ENCODE data around the gene ANKS1B. TPM values are rescaled to one million over a fixed set of nuclear protein-coding genes. Genes with fewer than 3 reads are reported as not detected.
A peak's percentile ranks its signal among the peaks of the same experiment; 100 is the strongest.
"Not testable (repeated sequence)": the region's sequence is repeated elsewhere in the genome, so short reads cannot be mapped to it uniquely, and the experiment has no call there.

ANKS1B gene
- total RNA-seq, 1 donor from 2014 or later = 11.3 TPM

DNA sequence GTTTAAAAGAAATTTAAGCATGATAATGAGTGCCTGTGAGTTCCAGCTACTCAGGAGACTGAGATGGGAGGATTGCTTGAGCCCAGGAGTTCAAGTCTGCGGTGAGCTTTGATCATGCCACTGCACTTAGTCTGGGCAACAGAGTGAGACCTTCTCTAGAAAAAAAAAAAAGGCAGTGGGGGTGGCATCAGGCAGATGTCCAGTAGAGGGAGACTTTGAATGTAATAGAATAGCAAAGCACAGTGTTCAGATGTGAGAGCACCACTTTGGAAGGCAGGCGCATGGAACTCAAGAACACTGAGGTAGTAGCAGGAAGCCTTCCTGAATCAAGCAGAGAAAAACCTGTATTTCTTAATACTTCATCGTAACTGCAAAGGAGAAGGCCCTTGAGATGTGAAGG is 731.7 kb downstream of the ANKS1B start:
- H3K27ac Mint-ChIP-seq (ENCODE audit: unreplicated experiment) = no peak overlapping the region
- no peak for DNase-seq
- H3K27me3 Mint-ChIP-seq (ENCODE audit: unreplicated experiment) = no peaks in the 10 kb centered on the region
- TF ChIP-seq, protein P1, sequence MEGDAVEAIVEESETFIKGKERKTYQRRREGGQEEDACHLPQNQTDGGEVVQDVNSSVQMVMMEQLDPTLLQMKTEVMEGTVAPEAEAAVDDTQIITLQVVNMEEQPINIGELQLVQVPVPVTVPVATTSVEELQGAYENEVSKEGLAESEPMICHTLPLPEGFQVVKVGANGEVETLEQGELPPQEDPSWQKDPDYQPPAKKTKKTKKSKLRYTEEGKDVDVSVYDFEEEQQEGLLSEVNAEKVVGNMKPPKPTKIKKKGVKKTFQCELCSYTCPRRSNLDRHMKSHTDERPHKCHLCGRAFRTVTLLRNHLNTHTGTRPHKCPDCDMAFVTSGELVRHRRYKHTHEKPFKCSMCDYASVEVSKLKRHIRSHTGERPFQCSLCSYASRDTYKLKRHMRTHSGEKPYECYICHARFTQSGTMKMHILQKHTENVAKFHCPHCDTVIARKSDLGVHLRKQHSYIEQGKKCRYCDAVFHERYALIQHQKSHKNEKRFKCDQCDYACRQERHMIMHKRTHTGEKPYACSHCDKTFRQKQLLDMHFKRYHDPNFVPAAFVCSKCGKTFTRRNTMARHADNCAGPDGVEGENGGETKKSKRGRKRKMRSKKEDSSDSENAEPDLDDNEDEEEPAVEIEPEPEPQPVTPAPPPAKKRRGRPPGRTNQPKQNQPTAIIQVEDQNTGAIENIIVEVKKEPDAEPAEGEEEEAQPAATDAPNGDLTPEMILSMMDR (IDR thresholded peaks at IDR 0.05; ENCODE audit: partially characterized antibody, unreplicated experiment) = no peak
- H3K4me3 Mint-ChIP-seq (ENCODE audit: unreplicated experiment) = no peak overlapping the region
- no peaks in the 10 kb centered on the region for H3K4me1 Mint-ChIP-seq (ENCODE audit: low read depth, unreplicated experiment)
- H3K9me3 Mint-ChIP-seq (ENCODE audit: unreplicated experiment) = no peaks in the 10 kb centered on the region
- H3K36me3 Mint-ChIP-seq (ENCODE audit: unreplicated experiment) = no peaks in the 10 kb centered on the region

DNA sequence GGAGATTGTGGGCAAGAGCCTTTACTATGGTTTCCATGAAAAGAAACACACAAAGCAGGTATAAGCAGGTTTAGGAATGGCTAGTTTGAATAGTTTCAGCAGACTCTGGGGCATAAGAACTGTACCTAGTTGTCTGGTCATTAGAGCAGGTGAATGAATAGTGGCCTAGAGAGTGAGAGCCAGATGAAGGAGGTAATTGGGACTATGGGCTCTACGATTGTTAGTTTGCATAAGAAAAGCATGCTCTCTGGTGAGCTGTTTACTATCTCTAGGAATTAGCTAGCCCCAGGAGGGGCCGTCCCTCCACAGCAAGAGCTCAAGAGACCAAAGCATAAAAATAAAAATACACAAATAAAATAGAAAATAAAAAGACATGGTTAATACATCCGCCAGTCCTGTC is 734.6 kb downstream of the ANKS1B start:
- no peaks in the 10 kb centered on the region for H3K9me3 Mint-ChIP-seq (ENCODE audit: unreplicated experiment)
- H3K4me3 Mint-ChIP-seq (ENCODE audit: unreplicated experiment) = no peak overlapping the region
- no peaks in the 10 kb centered on the region for H3K27me3 Mint-ChIP-seq (ENCODE audit: unreplicated experiment)
- H3K4me1 Mint-ChIP-seq (ENCODE audit: low read depth, unreplicated experiment) = no peaks in the 10 kb centered on the region
- no peak overlapping the region for H3K27ac Mint-ChIP-seq (ENCODE audit: unreplicated experiment)
- no peak for DNase-seq
- TF ChIP-seq, protein P1 (IDR thresholded peaks at IDR 0.05; ENCODE audit: partially characterized antibody, unreplicated experiment) = no peak
- no peaks in the 10 kb centered on the region for H3K36me3 Mint-ChIP-seq (ENCODE audit: unreplicated experiment)

GRCh38 chr12:99249543-99249942 is 735.2 kb downstream of the ANKS1B start:
- H3K4me3 Mint-ChIP-seq (ENCODE audit: unreplicated experiment) = no peak overlapping the region
- no peaks in the 10 kb centered on the region for H3K36me3 Mint-ChIP-seq (ENCODE audit: unreplicated experiment)
- H3K27ac Mint-ChIP-seq (ENCODE audit: unreplicated experiment) = no peak overlapping the region

DNA sequence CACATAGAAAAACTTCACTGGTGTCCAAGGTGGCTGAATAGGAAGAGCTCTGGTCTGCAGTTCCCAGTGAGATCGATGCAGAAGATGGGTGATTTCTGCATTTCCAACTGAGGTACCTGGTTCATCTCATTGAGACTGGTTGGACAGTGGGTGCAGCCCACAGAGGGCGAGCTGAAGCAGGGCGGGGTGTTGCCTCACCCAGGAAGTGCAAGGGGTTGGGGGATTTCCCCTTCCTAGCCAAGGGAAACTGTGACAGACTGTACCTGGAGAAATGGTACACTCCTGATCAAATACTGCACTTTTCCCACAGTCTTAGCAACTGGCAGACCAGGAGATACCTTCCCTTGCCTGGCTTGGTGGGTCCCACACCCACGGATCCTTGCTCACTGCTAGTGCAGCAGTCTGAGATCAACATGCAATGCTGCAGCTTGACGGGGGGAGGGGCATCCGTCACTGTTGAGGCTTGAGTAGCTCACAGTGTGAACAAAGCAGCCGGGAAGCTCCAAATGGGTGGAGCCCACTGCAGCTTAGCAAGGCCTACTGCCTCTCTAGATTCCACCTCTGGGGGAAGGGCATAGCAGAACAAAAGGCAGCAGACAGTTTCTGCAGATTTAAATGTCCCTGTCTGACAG is 746.7 kb downstream of the ANKS1B start:
- not testable (repeated sequence) for H3K4me3 Mint-ChIP-seq (ENCODE audit: unreplicated experiment); H3K9me3 Mint-ChIP-seq (ENCODE audit: unreplicated experiment); H3K27ac Mint-ChIP-seq (ENCODE audit: unreplicated experiment); H3K4me1 Mint-ChIP-seq (ENCODE audit: low read depth, unreplicated experiment); H3K27me3 Mint-ChIP-seq (ENCODE audit: unreplicated experiment); H3K36me3 Mint-ChIP-seq (ENCODE audit: unreplicated experiment)
- peak; percentile 78 for DNase-seq

More at GRCh38 chr12:99249543-99249942, 735.2 kb downstream of the ANKS1B start:
- no peak for DNase-seq
- TF ChIP-seq, protein P1 (IDR thresholded peaks at IDR 0.05; ENCODE audit: partially characterized antibody, unreplicated experiment) = no peak
- Mint-ChIP-seq H3K27me3 (ENCODE audit: unreplicated experiment) (no peaks in the 10 kb centered on the region), H3K9me3 (ENCODE audit: unreplicated experiment) (no peaks in the 10 kb centered on the region), H3K4me1 (ENCODE audit: low read depth, unreplicated experiment) (no peaks in the 10 kb centered on the region)

DNA sequence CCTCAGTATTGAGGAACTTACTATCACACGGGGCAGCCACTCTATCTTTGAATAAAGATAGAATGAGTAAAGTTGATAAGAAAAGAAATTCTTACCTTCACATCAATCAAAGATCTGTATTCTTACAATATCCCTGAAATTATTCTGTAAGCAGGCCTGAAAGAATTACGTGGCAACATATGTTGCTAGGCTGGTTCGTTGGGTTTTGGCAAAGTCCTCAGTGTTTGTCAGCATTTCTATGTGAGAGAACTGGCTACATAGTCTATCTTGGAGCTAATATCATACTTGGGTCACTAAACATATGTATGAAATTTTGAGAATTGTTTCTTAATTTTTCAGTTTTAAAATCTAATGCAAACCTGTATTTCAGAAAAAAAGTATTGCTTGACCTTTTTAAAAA is 749.4 kb downstream of the ANKS1B start:
- no peaks in the 10 kb centered on the region for H3K36me3 Mint-ChIP-seq (ENCODE audit: unreplicated experiment)

More for the DNA sequence above, 749.4 kb downstream of the ANKS1B start:
- Mint-ChIP-seq H3K9me3 (ENCODE audit: unreplicated experiment) (peaks cover 3% of the 10 kb centered on the region), H3K4me1 (ENCODE audit: low read depth, unreplicated experiment) (no peaks in the 10 kb centered on the region), H3K4me3 (ENCODE audit: unreplicated experiment) (no peak overlapping the region), H3K27ac (ENCODE audit: unreplicated experiment) (no peak overlapping the region), H3K27me3 (ENCODE audit: unreplicated experiment) (no peaks in the 10 kb centered on the region)
- no peak for DNase-seq
- TF ChIP-seq, protein P1 (IDR thresholded peaks at IDR 0.05; ENCODE audit: partially characterized antibody, unreplicated experiment) = no peak

Measured in glutamatergic neuron (in vitro differentiated cells).